WTC11 (cell line): Measurements from ENCODE around the gene TCN1. TPM values are rescaled to one million over a fixed set of nuclear protein-coding genes. Genes with fewer than 3 reads are reported as not detected.
A peak's percentile ranks its signal among the peaks of the same experiment; 100 is the strongest.

Experiments used
- ATAC-seq: fragments of 200-7000 bp; cut with Tn5 transposase; 2 replicates; pipeline ENCODE4 v1.10.0; 2021; ENCODE audit warnings: mild to moderate bottlenecking, moderate library complexity
- CTCF ChIA-PET: fragments of 300-600 bp; sonication (Branson Sonifier 250); formaldehyde crosslinking; loops from one replicate; lab custom pipeline; 2021; ENCODE audit warnings: antibody characterized with exemption; lab: Charles Lee
- POLR2A ChIA-PET: fragments of 350-600 bp; sonication (Branson Sonifier 250); formaldehyde crosslinking; loops from one replicate; lab custom pipeline; 2021; ENCODE audit warnings: antibody characterized with exemption; lab: Charles Lee
- DNase-seq: peaks from one replicate; pipeline ENCODE4 v3.0.0; 2021; ENCODE audit warnings: low spot score
- H3K27ac Mint-ChIP-seq: 2 replicates; pipeline ENCODE4 v1.8.0; 2021; ENCODE audit warnings: mixed read lengths
- H3K27me3 Mint-ChIP-seq: 2 replicates; pipeline ENCODE4 v1.8.0; 2021; ENCODE audit warnings: low read depth, mild to moderate bottlenecking, moderate library complexity, mixed read lengths
- H3K36me3 Mint-ChIP-seq: 2 replicates; pipeline ENCODE4 v1.8.0; 2021; ENCODE audit warnings: mixed read lengths
- H3K4me1 Mint-ChIP-seq: 2 replicates; pipeline ENCODE4 v1.8.0; 2022; ENCODE audit warnings: mixed read lengths
- H3K4me3 Mint-ChIP-seq: 2 replicates; pipeline ENCODE4 v1.8.0; 2021; ENCODE audit warnings: mild to moderate bottlenecking, moderate library complexity, mixed read lengths
- H3K9me3 Mint-ChIP-seq: 2 replicates; pipeline ENCODE4 v1.8.0; 2021; ENCODE audit warnings: mixed read lengths
- E2F5 ChIP-seq: sonication (generic); formaldehyde crosslinking; IDR thresholded peaks from 2 replicates; pipeline ENCODE4 v1.8.1; 2022; ENCODE audit warnings: mild to moderate bottlenecking, moderate library complexity, missing genetic modification reagents
- ESRRA ChIP-seq: sonication (generic); formaldehyde crosslinking; IDR thresholded peaks from 2 replicates; pipeline ENCODE4 v1.8.1; 2022; ENCODE audit warnings: mild to moderate bottlenecking, missing genetic modification reagents, borderline replicate concordance
- GTF2I ChIP-seq: fragments of 250-450 bp; sonication (Bioruptor Pico); conservative IDR thresholded peaks from 2 replicates; pipeline ENCODE4 v1.4.0; 2021; ENCODE audit warnings: mild to moderate bottlenecking
- MYBL2 ChIP-seq: sonication (generic); formaldehyde crosslinking; IDR thresholded peaks from 2 replicates; pipeline ENCODE4 v1.8.1; 2023; ENCODE audit warnings: mild to moderate bottlenecking, moderate library complexity, missing genetic modification reagents
- NFYB ChIP-seq: sonication (generic); formaldehyde crosslinking; conservative IDR thresholded peaks from 2 replicates; pipeline ENCODE4 v1.8.0; 2022; ENCODE audit warnings: low read depth, missing genetic modification reagents
- OVOL2 ChIP-seq: fragments of 250-450 bp; sonication (Bioruptor Pico); IDR thresholded peaks from 2 replicates; pipeline ENCODE4 v1.9.0; 2021; ENCODE audit warnings: mild to moderate bottlenecking, borderline replicate concordance
- PREB ChIP-seq: sonication (generic); formaldehyde crosslinking; IDR thresholded peaks from 2 replicates; pipeline ENCODE4 v1.8.1; 2022; ENCODE audit warnings: mild to moderate bottlenecking, missing genetic modification reagents, moderate library complexity, borderline replicate concordance
- PRRX2 ChIP-seq: fragments of 250-450 bp; sonication (Bioruptor Pico); IDR thresholded peaks from 2 replicates; pipeline ENCODE4 v1.8.0; 2021; ENCODE audit warnings: mild to moderate bottlenecking
- RELA ChIP-seq: sonication (generic); formaldehyde crosslinking; IDR thresholded peaks from 2 replicates; pipeline ENCODE4 v1.8.1; 2022; ENCODE audit warnings: missing genetic modification reagents, mild to moderate bottlenecking, borderline replicate concordance
- RORB ChIP-seq: fragments of 250-450 bp; sonication (Bioruptor Pico); IDR thresholded peaks from 2 replicates; pipeline ENCODE4 v1.9.0; 2021; ENCODE audit warnings: mild to moderate bottlenecking
- SMAD4 ChIP-seq: sonication (generic); formaldehyde crosslinking; IDR thresholded peaks from 2 replicates; pipeline ENCODE4 v1.8.0; 2022; ENCODE audit warnings: mild to moderate bottlenecking, missing genetic modification reagents
- TCF7 ChIP-seq: sonication (generic); formaldehyde crosslinking; IDR thresholded peaks from 2 replicates; pipeline ENCODE4 v1.8.0; 2022; ENCODE audit warnings: mild to moderate bottlenecking, low read depth, missing genetic modification reagents, moderate library complexity
- TEAD4 ChIP-seq: sonication (generic); formaldehyde crosslinking; IDR thresholded peaks from 2 replicates; pipeline ENCODE4 v1.8.0; 2022; ENCODE audit warnings: mild to moderate bottlenecking, missing genetic modification reagents
- ZBTB43 ChIP-seq: sonication (generic); formaldehyde crosslinking; IDR thresholded peaks from 2 replicates; pipeline ENCODE4 v1.8.1; 2023; ENCODE audit warnings: mild to moderate bottlenecking, missing genetic modification reagents
- ZNF121 ChIP-seq: sonication (generic); formaldehyde crosslinking; IDR thresholded peaks from 2 replicates; pipeline ENCODE4 v1.8.0; 2023; ENCODE audit warnings: missing genetic modification reagents
- ZNF396 ChIP-seq: fragments of 250-450 bp; sonication (Bioruptor Pico); IDR thresholded peaks from 2 replicates; pipeline ENCODE4 v1.8.0; 2021; ENCODE audit warnings: mild to moderate bottlenecking, moderate library complexity, borderline replicate concordance
- total RNA-seq: library from RNA; stranded (reverse); gene quantifications from 3 replicates; pipeline ENCODE4 v1.2.3, GENCODE V29; 2021
- TF ChIP-seq, protein P1 (sequence below): sonication (generic); formaldehyde crosslinking; IDR thresholded peaks from 2 replicates; pipeline ENCODE4 v1.8.0; 2023; ENCODE audit warnings: mild to moderate bottlenecking, missing genetic modification reagents
- TF ChIP-seq, protein P2 (sequence below): sonication (generic); formaldehyde crosslinking; conservative IDR thresholded peaks from 2 replicates; pipeline ENCODE4 v1.8.1; 2022; ENCODE audit warnings: mild to moderate bottlenecking, missing genetic modification reagents
- TF ChIP-seq, protein P3 (sequence below): sonication (generic); formaldehyde crosslinking; IDR thresholded peaks from 2 replicates; pipeline ENCODE4 v1.8.0; 2022; ENCODE audit warnings: mild to moderate bottlenecking, missing genetic modification reagents
- TF ChIP-seq, protein P4 (sequence below): fragments of 250-450 bp; sonication (Bioruptor Pico); IDR thresholded peaks from 2 replicates; pipeline ENCODE4 v1.9.0; 2021; ENCODE audit warnings: mild to moderate bottlenecking, borderline replicate concordance
- TF ChIP-seq, protein P5 (sequence below): fragments of 200-600 bp; IDR thresholded peaks from 2 replicates; pipeline ENCODE4 v1.8.0; 2022; ENCODE audit warnings: antibody characterized with exemption

Gene TCN1
- total RNA-seq, 1 experiment from 2014 or later, result not detected

DNA sequence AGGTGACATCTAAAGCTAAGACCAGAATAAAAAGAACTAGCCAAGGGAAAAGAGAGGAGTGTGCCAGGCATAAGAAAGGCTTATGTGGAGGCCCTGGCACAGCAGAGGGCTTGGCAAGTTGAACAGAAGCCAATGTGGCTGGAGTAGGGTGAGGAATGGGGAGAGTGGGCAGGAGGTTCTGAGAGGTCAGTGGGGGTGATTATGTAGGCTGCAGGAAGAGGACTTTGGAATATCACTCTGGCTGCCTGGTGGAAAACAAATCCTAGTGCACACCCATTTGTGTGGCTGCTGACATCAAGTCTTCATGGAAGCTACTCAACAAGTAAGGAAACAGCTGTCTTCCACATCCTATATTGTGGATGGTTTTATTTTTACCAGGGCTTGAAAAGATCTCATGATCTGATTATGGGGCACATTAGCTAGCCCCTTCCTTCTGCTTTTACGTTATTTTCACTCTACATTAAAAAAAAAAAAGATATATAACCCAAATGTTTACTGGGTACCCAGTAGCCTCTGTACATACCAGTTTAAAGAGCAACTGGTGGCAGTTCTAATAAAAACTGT, 59.2 kb downstream of the TCN1 start:
- no peak overlapping the region for H3K4me3 Mint-ChIP-seq
- H3K36me3 Mint-ChIP-seq, result peaks cover 36% of the 10 kb centered on the region
- H3K27me3 Mint-ChIP-seq, result no peaks in the 10 kb centered on the region
- no peak for TF ChIP-seq OVOL2 (CRISPR knock-in tag)
- TF ChIP-seq TCF7 (CRISPR knock-in tag), result no peak
- TF ChIP-seq MYBL2 (CRISPR knock-in tag), result no peak
- no peak for TF ChIP-seq ESRRA (CRISPR knock-in tag)
- TF ChIP-seq ZBTB43 (CRISPR knock-in tag), result no peak
- TF ChIP-seq PRRX2, result no peak
- TF ChIP-seq NFYB, result no peak
- TF ChIP-seq, protein P1, sequence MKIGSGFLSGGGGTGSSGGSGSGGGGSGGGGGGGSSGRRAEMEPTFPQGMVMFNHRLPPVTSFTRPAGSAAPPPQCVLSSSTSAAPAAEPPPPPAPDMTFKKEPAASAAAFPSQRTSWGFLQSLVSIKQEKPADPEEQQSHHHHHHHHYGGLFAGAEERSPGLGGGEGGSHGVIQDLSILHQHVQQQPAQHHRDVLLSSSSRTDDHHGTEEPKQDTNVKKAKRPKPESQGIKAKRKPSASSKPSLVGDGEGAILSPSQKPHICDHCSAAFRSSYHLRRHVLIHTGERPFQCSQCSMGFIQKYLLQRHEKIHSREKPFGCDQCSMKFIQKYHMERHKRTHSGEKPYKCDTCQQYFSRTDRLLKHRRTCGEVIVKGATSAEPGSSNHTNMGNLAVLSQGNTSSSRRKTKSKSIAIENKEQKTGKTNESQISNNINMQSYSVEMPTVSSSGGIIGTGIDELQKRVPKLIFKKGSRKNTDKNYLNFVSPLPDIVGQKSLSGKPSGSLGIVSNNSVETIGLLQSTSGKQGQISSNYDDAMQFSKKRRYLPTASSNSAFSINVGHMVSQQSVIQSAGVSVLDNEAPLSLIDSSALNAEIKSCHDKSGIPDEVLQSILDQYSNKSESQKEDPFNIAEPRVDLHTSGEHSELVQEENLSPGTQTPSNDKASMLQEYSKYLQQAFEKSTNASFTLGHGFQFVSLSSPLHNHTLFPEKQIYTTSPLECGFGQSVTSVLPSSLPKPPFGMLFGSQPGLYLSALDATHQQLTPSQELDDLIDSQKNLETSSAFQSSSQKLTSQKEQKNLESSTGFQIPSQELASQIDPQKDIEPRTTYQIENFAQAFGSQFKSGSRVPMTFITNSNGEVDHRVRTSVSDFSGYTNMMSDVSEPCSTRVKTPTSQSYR, result no peak
- TF ChIP-seq, protein P2, sequence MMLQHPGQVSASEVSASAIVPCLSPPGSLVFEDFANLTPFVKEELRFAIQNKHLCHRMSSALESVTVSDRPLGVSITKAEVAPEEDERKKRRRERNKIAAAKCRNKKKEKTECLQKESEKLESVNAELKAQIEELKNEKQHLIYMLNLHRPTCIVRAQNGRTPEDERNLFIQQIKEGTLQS (CRISPR knock-in tag), result no peak
- peaks cover 19% of the 10 kb centered on the region for H3K4me1 Mint-ChIP-seq
- ChIA-PET CTCF (no interaction called here), POLR2A (no interaction called here)
- no peaks in the 10 kb centered on the region for H3K9me3 Mint-ChIP-seq
- peak overlapping the region; percentile 46; the same call in 1 of the 2 replicates for H3K27ac Mint-ChIP-seq
- ATAC-seq (no peak), DNase-seq (no peak)

- CTCF ChIA-PET, result interaction anchor here (2.0 kb wide), 1 partner anchor 115 kb away, joined by 7 read pairs; no protein-coding TSS in a partner anchor
- Mint-ChIP-seq H3K4me1 (peaks cover 4% of the 10 kb centered on the region; the same call in 1 of the 2 replicates), H3K27ac (no peak overlapping the region), H3K36me3 (peaks cover 47% of the 10 kb centered on the region), H3K4me3 (no peak overlapping the region), H3K9me3 (no peaks in the 10 kb centered on the region), H3K27me3 (no peaks in the 10 kb centered on the region)
- DNase-seq (no peak), ATAC-seq (no peak)
- POLR2A ChIA-PET, result no interaction called here
- TF ChIP-seq PREB (no peak), RELA (CRISPR knock-in tag) (no peak), SMAD4 (CRISPR knock-in tag) (no peak), RORB (CRISPR knock-in tag) (no peak), E2F5 (CRISPR knock-in tag) (no peak), TEAD4 (CRISPR knock-in tag) (no peak), GTF2I (no peak), ZNF396 (CRISPR knock-in tag) (no peak), MYBL2 (CRISPR knock-in tag) (no peak), ZNF121 (CRISPR knock-in tag) (no peak)
- TF ChIP-seq, protein P3, sequence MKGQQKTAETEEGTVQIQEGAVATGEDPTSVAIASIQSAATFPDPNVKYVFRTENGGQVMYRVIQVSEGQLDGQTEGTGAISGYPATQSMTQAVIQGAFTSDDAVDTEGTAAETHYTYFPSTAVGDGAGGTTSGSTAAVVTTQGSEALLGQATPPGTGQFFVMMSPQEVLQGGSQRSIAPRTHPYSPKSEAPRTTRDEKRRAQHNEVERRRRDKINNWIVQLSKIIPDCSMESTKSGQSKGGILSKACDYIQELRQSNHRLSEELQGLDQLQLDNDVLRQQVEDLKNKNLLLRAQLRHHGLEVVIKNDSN (CRISPR knock-in tag), result no peak
- TF ChIP-seq, protein P4, sequence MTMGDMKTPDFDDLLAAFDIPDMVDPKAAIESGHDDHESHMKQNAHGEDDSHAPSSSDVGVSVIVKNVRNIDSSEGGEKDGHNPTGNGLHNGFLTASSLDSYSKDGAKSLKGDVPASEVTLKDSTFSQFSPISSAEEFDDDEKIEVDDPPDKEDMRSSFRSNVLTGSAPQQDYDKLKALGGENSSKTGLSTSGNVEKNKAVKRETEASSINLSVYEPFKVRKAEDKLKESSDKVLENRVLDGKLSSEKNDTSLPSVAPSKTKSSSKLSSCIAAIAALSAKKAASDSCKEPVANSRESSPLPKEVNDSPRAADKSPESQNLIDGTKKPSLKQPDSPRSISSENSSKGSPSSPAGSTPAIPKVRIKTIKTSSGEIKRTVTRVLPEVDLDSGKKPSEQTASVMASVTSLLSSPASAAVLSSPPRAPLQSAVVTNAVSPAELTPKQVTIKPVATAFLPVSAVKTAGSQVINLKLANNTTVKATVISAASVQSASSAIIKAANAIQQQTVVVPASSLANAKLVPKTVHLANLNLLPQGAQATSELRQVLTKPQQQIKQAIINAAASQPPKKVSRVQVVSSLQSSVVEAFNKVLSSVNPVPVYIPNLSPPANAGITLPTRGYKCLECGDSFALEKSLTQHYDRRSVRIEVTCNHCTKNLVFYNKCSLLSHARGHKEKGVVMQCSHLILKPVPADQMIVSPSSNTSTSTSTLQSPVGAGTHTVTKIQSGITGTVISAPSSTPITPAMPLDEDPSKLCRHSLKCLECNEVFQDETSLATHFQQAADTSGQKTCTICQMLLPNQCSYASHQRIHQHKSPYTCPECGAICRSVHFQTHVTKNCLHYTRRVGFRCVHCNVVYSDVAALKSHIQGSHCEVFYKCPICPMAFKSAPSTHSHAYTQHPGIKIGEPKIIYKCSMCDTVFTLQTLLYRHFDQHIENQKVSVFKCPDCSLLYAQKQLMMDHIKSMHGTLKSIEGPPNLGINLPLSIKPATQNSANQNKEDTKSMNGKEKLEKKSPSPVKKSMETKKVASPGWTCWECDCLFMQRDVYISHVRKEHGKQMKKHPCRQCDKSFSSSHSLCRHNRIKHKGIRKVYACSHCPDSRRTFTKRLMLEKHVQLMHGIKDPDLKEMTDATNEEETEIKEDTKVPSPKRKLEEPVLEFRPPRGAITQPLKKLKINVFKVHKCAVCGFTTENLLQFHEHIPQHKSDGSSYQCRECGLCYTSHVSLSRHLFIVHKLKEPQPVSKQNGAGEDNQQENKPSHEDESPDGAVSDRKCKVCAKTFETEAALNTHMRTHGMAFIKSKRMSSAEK (CRISPR knock-in tag), result no peak
- TF ChIP-seq, protein P5, sequence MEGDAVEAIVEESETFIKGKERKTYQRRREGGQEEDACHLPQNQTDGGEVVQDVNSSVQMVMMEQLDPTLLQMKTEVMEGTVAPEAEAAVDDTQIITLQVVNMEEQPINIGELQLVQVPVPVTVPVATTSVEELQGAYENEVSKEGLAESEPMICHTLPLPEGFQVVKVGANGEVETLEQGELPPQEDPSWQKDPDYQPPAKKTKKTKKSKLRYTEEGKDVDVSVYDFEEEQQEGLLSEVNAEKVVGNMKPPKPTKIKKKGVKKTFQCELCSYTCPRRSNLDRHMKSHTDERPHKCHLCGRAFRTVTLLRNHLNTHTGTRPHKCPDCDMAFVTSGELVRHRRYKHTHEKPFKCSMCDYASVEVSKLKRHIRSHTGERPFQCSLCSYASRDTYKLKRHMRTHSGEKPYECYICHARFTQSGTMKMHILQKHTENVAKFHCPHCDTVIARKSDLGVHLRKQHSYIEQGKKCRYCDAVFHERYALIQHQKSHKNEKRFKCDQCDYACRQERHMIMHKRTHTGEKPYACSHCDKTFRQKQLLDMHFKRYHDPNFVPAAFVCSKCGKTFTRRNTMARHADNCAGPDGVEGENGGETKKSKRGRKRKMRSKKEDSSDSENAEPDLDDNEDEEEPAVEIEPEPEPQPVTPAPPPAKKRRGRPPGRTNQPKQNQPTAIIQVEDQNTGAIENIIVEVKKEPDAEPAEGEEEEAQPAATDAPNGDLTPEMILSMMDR, result no peak
These were observed 62.2 kb downstream of the TCN1 start for GRCh38 chr11:59804061-59804460.
